Osteoblast (primary cell): ENCODE measurements around the gene RFPL4AL1. TPM values are rescaled to one million over a fixed set of nuclear protein-coding genes. Genes with fewer than 3 reads are reported as not detected.

Source experiments
- DNase-seq: peaks from one replicate; pipeline ENCODE4 v3.0.0; 2011; ENCODE audit warnings: low spot score, mixed read lengths; ENCODE audit not compliant: insufficient read length; ENCODE audit errors: missing footprints
- H2AFZ ChIP-seq: 2 replicates; pipeline ENCODE4 v1.6.0; 2011; ENCODE audit warnings: mild to moderate bottlenecking, low read length
- H3K27ac ChIP-seq: 2 replicates; pipeline ENCODE4 v1.5.1; 2011; ENCODE audit warnings: mild to moderate bottlenecking, low read depth, low read length, moderate library complexity
- H3K27me3 ChIP-seq: 2 replicates; pipeline ENCODE4 v1.6.0; 2012; ENCODE audit warnings: mild to moderate bottlenecking, control low read depth, inconsistent platforms, low read length, moderate library complexity; ENCODE audit not compliant: insufficient read depth
- H3K36me3 ChIP-seq: 2 replicates; pipeline ENCODE4 v1.5.1; 2011; ENCODE audit warnings: mild to moderate bottlenecking, low read length, control low read depth, moderate library complexity; ENCODE audit not compliant: insufficient read depth
- H3K4me1 ChIP-seq: 2 replicates; pipeline ENCODE4 v1.5.1; 2011; ENCODE audit warnings: mild to moderate bottlenecking, low read length, control low read depth, moderate library complexity; ENCODE audit not compliant: insufficient read depth
- H3K4me2 ChIP-seq: 2 replicates; pipeline ENCODE4 v1.6.0; 2011; ENCODE audit warnings: mild to moderate bottlenecking, low read length; ENCODE audit not compliant: insufficient read depth
- H3K4me3 ChIP-seq: fragments of 200-600 bp; sonication (generic); 3 replicates; pipeline ENCODE4 v1.5.1; 2012; ENCODE audit warnings: mild to moderate bottlenecking, low read length, inconsistent platforms; ENCODE audit not compliant: insufficient read depth
- H3K79me2 ChIP-seq: 2 replicates; pipeline ENCODE4 v1.6.0; 2012; ENCODE audit warnings: mild to moderate bottlenecking, low read length, control low read depth, inconsistent platforms; ENCODE audit not compliant: insufficient read depth
- H3K9me3 ChIP-seq: 2 replicates; pipeline ENCODE4 v1.5.1; 2011; ENCODE audit warnings: low read depth, low read length, control low read depth
- H4K20me1 ChIP-seq: 2 replicates; pipeline ENCODE4 v1.6.0; 2012; ENCODE audit warnings: mild to moderate bottlenecking, low read length, control low read depth; ENCODE audit not compliant: insufficient read depth
- total RNA-seq: library from RNA; depleted of rRNA; stranded (reverse); fragments of >200 nt; gene quantifications from 2 replicates; pipeline ENCODE4 v1.2.3, GENCODE V29; 2012
- TF ChIP-seq, protein P1 (sequence below): IDR thresholded peaks from 2 replicates; pipeline ENCODE4 v1.5.1; 2011; ENCODE audit warnings: mild to moderate bottlenecking, low read depth, low read length, moderate library complexity; ENCODE audit errors: extremely low read depth

The RFPL4AL1 gene
- total RNA-seq, 1 donor = not detected

DNA sequence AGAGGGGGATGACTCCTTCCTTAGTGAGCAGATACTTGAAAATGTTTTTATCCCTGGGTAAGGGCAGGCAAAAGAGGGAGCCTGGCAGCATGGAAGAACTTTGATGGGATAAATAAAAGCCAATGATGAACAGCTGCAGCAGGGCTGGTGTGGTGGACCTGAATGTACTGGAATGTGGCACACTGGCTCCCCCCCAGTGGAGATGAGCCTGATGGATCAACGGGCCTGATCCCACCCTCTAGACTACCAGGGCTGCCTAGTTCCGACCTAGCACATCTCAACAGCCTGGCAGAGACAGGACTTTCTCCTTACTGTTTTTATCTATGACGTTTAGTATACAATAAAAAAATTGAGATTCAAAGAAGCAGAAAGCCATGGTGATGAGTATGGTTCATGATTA, 42.4 kb downstream of the RFPL4AL1 start:
- Histone ChIP-seq H3K4me2 (no peak overlapping the region), H2AFZ (no peak overlapping the region), H3K36me3 (no peaks in the 10 kb centered on the region), H4K20me1 (no peaks in the 10 kb centered on the region), H3K27ac (no peak overlapping the region), H3K79me2 (no peaks in the 10 kb centered on the region), H3K4me1 (no peaks in the 10 kb centered on the region), H3K9me3 (no peaks in the 10 kb centered on the region), H3K27me3 (no peaks in the 10 kb centered on the region), H3K4me3 (no peak overlapping the region)
- DNase-seq = no peak
- TF ChIP-seq, protein P1, sequence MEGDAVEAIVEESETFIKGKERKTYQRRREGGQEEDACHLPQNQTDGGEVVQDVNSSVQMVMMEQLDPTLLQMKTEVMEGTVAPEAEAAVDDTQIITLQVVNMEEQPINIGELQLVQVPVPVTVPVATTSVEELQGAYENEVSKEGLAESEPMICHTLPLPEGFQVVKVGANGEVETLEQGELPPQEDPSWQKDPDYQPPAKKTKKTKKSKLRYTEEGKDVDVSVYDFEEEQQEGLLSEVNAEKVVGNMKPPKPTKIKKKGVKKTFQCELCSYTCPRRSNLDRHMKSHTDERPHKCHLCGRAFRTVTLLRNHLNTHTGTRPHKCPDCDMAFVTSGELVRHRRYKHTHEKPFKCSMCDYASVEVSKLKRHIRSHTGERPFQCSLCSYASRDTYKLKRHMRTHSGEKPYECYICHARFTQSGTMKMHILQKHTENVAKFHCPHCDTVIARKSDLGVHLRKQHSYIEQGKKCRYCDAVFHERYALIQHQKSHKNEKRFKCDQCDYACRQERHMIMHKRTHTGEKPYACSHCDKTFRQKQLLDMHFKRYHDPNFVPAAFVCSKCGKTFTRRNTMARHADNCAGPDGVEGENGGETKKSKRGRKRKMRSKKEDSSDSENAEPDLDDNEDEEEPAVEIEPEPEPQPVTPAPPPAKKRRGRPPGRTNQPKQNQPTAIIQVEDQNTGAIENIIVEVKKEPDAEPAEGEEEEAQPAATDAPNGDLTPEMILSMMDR = no peak

DNA sequence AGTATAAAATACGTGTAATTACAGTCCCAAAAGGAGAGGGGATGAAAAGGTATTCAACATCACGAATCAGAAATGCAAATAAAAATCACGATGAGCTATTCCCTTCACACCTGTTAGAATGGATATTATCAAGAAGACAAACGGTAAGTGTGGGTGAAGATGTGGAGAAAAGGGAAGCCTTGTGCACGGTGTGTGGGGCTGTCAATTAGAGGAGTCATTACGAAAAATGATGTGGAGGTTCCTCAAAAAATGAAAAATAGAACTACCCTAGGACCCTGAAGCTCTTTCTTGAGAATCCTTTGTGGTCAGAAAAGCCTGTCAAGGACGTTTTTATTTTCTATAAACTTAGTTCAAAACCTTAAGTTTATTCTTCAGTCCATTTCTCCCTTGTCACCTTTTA, 43.5 kb downstream of the RFPL4AL1 start:
- H4K20me1 ChIP-seq = no peaks in the 10 kb centered on the region
- TF ChIP-seq, protein P1 = no peak
- DNase-seq = no peak
- no peak overlapping the region for H3K4me3 ChIP-seq
- no peaks in the 10 kb centered on the region for H3K4me1 ChIP-seq
- no peaks in the 10 kb centered on the region for H3K79me2 ChIP-seq
- no peak overlapping the region for H3K4me2 ChIP-seq
- no peak overlapping the region for H2AFZ ChIP-seq
- H3K9me3 ChIP-seq = no peaks in the 10 kb centered on the region
- no peak overlapping the region for H3K27ac ChIP-seq
- H3K36me3 ChIP-seq = no peaks in the 10 kb centered on the region
- H3K27me3 ChIP-seq = no peaks in the 10 kb centered on the region

DNA sequence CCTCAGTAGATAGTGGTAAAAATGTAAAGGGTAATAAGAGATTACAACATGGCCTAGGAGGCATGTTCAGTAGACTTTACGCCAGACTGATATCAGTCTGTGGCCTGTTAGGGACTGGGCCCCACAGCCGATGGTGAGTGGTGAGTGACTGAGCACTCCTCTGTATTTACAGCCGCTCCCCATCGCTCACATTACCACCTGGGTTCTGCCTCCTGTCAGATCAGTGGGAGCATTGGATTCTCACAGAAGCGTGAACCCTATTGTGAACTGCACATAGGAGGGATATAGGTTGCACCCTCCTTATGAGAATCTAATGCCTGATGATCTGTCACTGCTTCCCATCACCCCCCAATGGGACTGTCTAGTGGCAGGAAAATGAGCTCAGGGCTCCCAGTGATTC, 45.0 kb downstream of the RFPL4AL1 start:
- no peak overlapping the region for H3K4me3 ChIP-seq
- no peak overlapping the region for H3K4me2 ChIP-seq
- H4K20me1 ChIP-seq = no peaks in the 10 kb centered on the region
- H3K9me3 ChIP-seq = no peaks in the 10 kb centered on the region
- no peaks in the 10 kb centered on the region for H3K36me3 ChIP-seq
- H3K27me3 ChIP-seq = no peaks in the 10 kb centered on the region
- H3K27ac ChIP-seq = no peak overlapping the region
- H2AFZ ChIP-seq = no peak overlapping the region
- TF ChIP-seq, protein P1 = no peak
- no peaks in the 10 kb centered on the region for H3K79me2 ChIP-seq
- H3K4me1 ChIP-seq = no peaks in the 10 kb centered on the region
- DNase-seq = no peak

DNA sequence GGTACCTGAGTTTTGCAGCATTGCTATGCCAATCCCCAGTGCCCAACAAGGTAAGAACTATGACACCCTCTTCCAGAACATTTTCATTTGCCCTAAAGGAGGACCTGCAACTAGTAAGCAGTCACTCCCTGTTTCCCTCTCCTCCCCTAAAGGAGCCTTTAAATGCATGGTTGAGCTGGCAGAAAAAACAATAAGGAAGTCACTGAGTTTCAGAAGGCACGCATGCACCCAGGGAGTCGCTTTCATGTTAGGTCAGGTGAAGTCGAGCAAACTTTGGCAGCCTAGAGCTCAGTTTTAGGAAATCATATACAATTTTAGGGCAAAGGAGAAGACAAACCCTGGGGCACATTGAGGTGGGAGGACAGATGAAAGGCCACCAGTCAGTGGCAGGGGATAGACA, 51.1 kb downstream of the RFPL4AL1 start:
- H3K27me3 ChIP-seq = no peaks in the 10 kb centered on the region
- TF ChIP-seq, protein P1 = no peak
- no peaks in the 10 kb centered on the region for H4K20me1 ChIP-seq
- no peak for DNase-seq
- H2AFZ ChIP-seq = no peak overlapping the region
- H3K36me3 ChIP-seq = no peaks in the 10 kb centered on the region
- no peak overlapping the region for H3K27ac ChIP-seq
- no peaks in the 10 kb centered on the region for H3K4me1 ChIP-seq
- H3K9me3 ChIP-seq = no peaks in the 10 kb centered on the region
- H3K4me2 ChIP-seq = no peak overlapping the region
- H3K4me3 ChIP-seq = no peak overlapping the region
- no peaks in the 10 kb centered on the region for H3K79me2 ChIP-seq

Other genes starting within 250 kb of the RFPL4AL1 start
- gene SBK2, start 232.0 kb upstream of the RFPL4AL1 start, total RNA-seq = not detected in 2 replicates
- not detected in 2 replicates for gene SBK3, start 223.6 kb upstream of the RFPL4AL1 start, total RNA-seq
- 6.9 and 7.4 TPM in 2 replicates for gene ZNF579, start 188.3 kb upstream of the RFPL4AL1 start, total RNA-seq
- gene FIZ1, start 169.6 kb upstream of the RFPL4AL1 start, total RNA-seq = 2.9 and 3.6 TPM in 2 replicates
- 11.2 TPM in 2 replicates for gene ZNF524, start 168.8 kb upstream of the RFPL4AL1 start, total RNA-seq
- gene ZNF865, start 163.5 kb upstream of the RFPL4AL1 start, total RNA-seq = 1.4 and 1.5 TPM in 2 replicates
- gene ZNF784, start 144.6 kb upstream of the RFPL4AL1 start, total RNA-seq = 6.5 and 8.7 TPM in 2 replicates
- gene ZNF580, start 128.1 kb upstream of the RFPL4AL1 start, total RNA-seq = 6.5 and 8.3 TPM in 2 replicates
- 25.7 and 28.6 TPM in 2 replicates for gene ZNF581, start 125.5 kb upstream of the RFPL4AL1 start, total RNA-seq
- 10.5 and 13.3 TPM in 2 replicates for gene CCDC106, start 120.9 kb upstream of the RFPL4AL1 start, total RNA-seq
- 64.5 and 70.2 TPM in 2 replicates for gene U2AF2, start 114.1 kb upstream of the RFPL4AL1 start, total RNA-seq
- 25.0 and 31.5 TPM in 2 replicates for gene EPN1, start 93.9 kb upstream of the RFPL4AL1 start, total RNA-seq
- not detected in 2 replicates for gene NLRP9, start 30.7 kb upstream of the RFPL4AL1 start, total RNA-seq
- not detected in 2 replicates for gene RFPL4A, start 10.0 kb upstream of the RFPL4AL1 start, total RNA-seq
- not detected in 2 replicates for gene NLRP11, start 62.9 kb downstream of the RFPL4AL1 start, total RNA-seq
- gene NLRP4, start 67.4 kb downstream of the RFPL4AL1 start, total RNA-seq = not detected in 2 replicates
- not detected in 2 replicates for gene NLRP13, start 163.2 kb downstream of the RFPL4AL1 start, total RNA-seq
- not detected in 2 replicates for gene NLRP8, start 178.7 kb downstream of the RFPL4AL1 start, total RNA-seq
- not detected in 2 replicates for gene NLRP5, start 217.7 kb downstream of the RFPL4AL1 start, total RNA-seq